Parathyroid adenoma (tissue), 2 donors: ENCODE data around the gene TMEM176B.

Experiments
- H2AFZ ChIP-seq: fragments of 300-600 bp; sonication (generic); one replicate; pipeline ENCODE4 v1.7.0; 2017; ENCODE audit warnings: antibody characterized with exemption, mild to moderate bottlenecking
- H3K27ac ChIP-seq: fragments of 300-600 bp; sonication (generic); one replicate; pipeline ENCODE4 v1.7.0; 2017
- H3K27me3 ChIP-seq: fragments of 300-600 bp; sonication (generic); one replicate; pipeline ENCODE4 v1.7.0; 2017; ENCODE audit warnings: low read length; ENCODE audit not compliant: control insufficient read depth, insufficient read depth
- H3K36me3 ChIP-seq: fragments of 300-600 bp; sonication (generic); one replicate; pipeline ENCODE4 v1.7.0; 2017; ENCODE audit warnings: low read length; ENCODE audit not compliant: control insufficient read depth, insufficient read depth
- H3K4me1 ChIP-seq: fragments of 300-600 bp; sonication (generic); one replicate; pipeline ENCODE4 v1.7.0; 2017; ENCODE audit warnings: control low read depth
- H3K4me2 ChIP-seq: fragments of 300-600 bp; sonication (generic); one replicate; pipeline ENCODE4 v1.7.0; 2017; ENCODE audit warnings: low read length
- H3K4me3 ChIP-seq: fragments of 300-600 bp; sonication (generic); one replicate; pipeline ENCODE4 v1.7.0; 2017; ENCODE audit warnings: low read depth, low read length
- H3K79me2 ChIP-seq: fragments of 300-600 bp; sonication (generic); one replicate; pipeline ENCODE4 v1.7.0; 2017; ENCODE audit warnings: control low read depth
- H3K9ac ChIP-seq: fragments of 300-600 bp; sonication (generic); one replicate; pipeline ENCODE4 v1.7.0; 2017; ENCODE audit warnings: mild to moderate bottlenecking
- H3K9me3 ChIP-seq: fragments of 300-600 bp; sonication (generic); one replicate; pipeline ENCODE4 v1.7.0; 2017; ENCODE audit warnings: low read length; ENCODE audit not compliant: control insufficient read depth
- CTCF ChIP-seq: fragments of 300-600 bp; sonication (generic); IDR thresholded peaks from one replicate; pipeline ENCODE4 v1.7.0; 2017; ENCODE audit warnings: antibody characterized with exemption, mild to moderate bottlenecking
- donor health status: primary hyperparathyroidism.

Gene TMEM176B

GRCh38 chr7:150804802-150805201 is 4.6 kb upstream of the TMEM176B start:
- Histone ChIP-seq H3K27me3 (no peaks in the 10 kb centered on the region), H3K27ac (no peak overlapping the region), H3K4me3 (no peak overlapping the region), H3K4me2 (no peak overlapping the region), H3K36me3 (no peaks in the 10 kb centered on the region), H3K4me1 (no peaks in the 10 kb centered on the region), H2AFZ (no peak overlapping the region), H3K79me2 (no peaks in the 10 kb centered on the region), H3K9me3 (no peaks in the 10 kb centered on the region), H3K9ac (no peak overlapping the region)
- no peak for TF ChIP-seq CTCF

GRCh38 chr7:150803161-150803860 is 3.1 kb upstream of the TMEM176B start:
- Histone ChIP-seq H3K79me2 (no peaks in the 10 kb centered on the region), H3K9ac (no peak overlapping the region), H3K36me3 (no peaks in the 10 kb centered on the region), H3K4me1 (no peaks in the 10 kb centered on the region), H3K9me3 (no peaks in the 10 kb centered on the region), H3K4me3 (no peak overlapping the region), H3K27ac (no peak overlapping the region), H3K27me3 (no peaks in the 10 kb centered on the region), H3K4me2 (no peak overlapping the region), H2AFZ (no peak overlapping the region)
- no peak for TF ChIP-seq CTCF

DNA sequence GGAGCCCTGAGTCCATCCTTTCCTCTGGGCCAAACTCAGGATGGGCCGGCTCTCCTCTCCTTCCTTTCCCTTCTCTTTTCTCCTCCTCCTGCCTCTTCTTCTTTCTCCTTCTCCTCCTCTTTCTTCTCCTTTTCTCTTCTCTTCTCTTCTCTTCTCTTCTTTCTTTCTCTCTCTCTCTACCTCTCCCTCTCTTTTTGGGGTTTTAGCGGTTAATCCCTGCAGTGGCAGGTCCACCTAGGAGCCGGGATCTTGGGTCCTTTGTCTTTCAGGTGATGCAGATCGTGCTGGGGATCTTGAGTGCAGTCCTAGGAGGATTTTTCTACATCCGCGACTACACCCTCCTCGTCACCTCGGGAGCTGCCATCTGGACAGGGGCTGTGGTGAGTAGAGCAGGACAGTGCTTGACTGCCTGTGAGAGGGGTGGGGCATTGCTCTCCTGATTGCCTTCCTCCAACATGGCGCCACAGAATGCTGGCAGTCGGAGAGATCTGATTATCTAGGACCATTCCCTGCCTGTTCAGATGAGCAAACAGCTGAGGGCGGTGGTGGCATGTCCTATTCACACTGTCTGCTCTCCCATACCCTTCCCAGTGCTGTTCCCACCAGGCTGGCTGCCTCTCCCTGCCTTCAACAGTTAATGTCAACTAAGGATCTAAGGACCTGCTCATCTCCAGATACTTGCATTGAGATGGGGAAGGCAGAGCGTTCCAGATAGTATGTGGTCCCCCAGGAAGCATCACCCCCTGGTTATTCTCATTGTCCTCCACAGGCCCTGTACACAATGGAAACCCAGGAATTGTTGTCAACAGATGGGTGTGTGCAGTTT is 2.0 kb upstream of the TMEM176B start:
- H2AFZ ChIP-seq, result no peak overlapping the region
- H3K4me3 ChIP-seq, result no peak overlapping the region
- no peaks in the 10 kb centered on the region for H3K79me2 ChIP-seq
- H3K4me2 ChIP-seq, result no peak overlapping the region
- H3K27me3 ChIP-seq, result no peaks in the 10 kb centered on the region
- no peaks in the 10 kb centered on the region for H3K9me3 ChIP-seq
- no peaks in the 10 kb centered on the region for H3K4me1 ChIP-seq
- no peak overlapping the region for H3K9ac ChIP-seq
- no peak for TF ChIP-seq CTCF
- no peak overlapping the region for H3K27ac ChIP-seq
- no peaks in the 10 kb centered on the region for H3K36me3 ChIP-seq

GRCh38 chr7:150801242-150801945 is 1.2 kb upstream of the TMEM176B start:
- Histone ChIP-seq H3K27ac (no peak overlapping the region), H3K9me3 (no peaks in the 10 kb centered on the region), H3K4me2 (no peak overlapping the region), H3K9ac (no peak overlapping the region), H3K36me3 (no peaks in the 10 kb centered on the region), H3K79me2 (no peaks in the 10 kb centered on the region), H2AFZ (no peak overlapping the region), H3K4me3 (no peak overlapping the region), H3K4me1 (no peaks in the 10 kb centered on the region), H3K27me3 (no peaks in the 10 kb centered on the region)
- no peak for TF ChIP-seq CTCF
